SU-DHL-6 (cell line): ENCODE measurements around the gene RAB17.

Experiments
- H2AFZ ChIP-seq: fragments of 200-600 bp; sonication (generic); 2 replicates; pipeline ENCODE4 v1.6.1; 2014; ENCODE audit warnings: low read depth, mild to moderate bottlenecking, moderate library complexity, mixed read lengths, antibody characterized with exemption, low read length; ENCODE audit not compliant: severe bottlenecking
- H3F3A ChIP-seq: fragments of 200-600 bp; shearing (Covaris generic); 2 replicates; pipeline ENCODE4 v1.6.0; 2016; ENCODE audit warnings: antibody characterized with exemption, mild to moderate bottlenecking; ENCODE audit not compliant: insufficient read depth
- H3K27ac ChIP-seq: fragments of 200-600 bp; sonication (generic); 2 replicates; pipeline ENCODE4 v1.5.1; 2016; ENCODE audit warnings: low read depth, mild to moderate bottlenecking, low read length, moderate library complexity, mixed read lengths
- H3K27me3 ChIP-seq: fragments of 200-600 bp; sonication (generic), shearing (Covaris generic); 2 replicates; pipeline ENCODE4 v1.6.0; 2014; ENCODE audit warnings: mild to moderate bottlenecking, low read length
- H3K36me3 ChIP-seq: fragments of 200-600 bp; sonication (generic); 2 replicates; pipeline ENCODE4 v1.6.1; 2014; ENCODE audit warnings: mild to moderate bottlenecking, low read length, mixed read lengths
- H3K4me2 ChIP-seq: fragments of 300-600, 200-600 bp; shearing (Covaris generic), sonication (generic); 2 replicates; pipeline ENCODE4 v1.6.0; 2014; ENCODE audit warnings: low read length, low read depth, mild to moderate bottlenecking; ENCODE audit not compliant: poor library complexity, severe bottlenecking
- H3K4me3 ChIP-seq: fragments of 200-600 bp; sonication (generic); 2 replicates; pipeline ENCODE4 v1.5.1; 2014; ENCODE audit warnings: antibody characterized with exemption, low read length, mild to moderate bottlenecking, mixed read lengths; ENCODE audit not compliant: insufficient read depth, poor library complexity, severe bottlenecking
- H3K79me2 ChIP-seq: fragments of 200-600 bp; sonication (generic); 2 replicates; pipeline ENCODE4 v1.6.1; 2014; ENCODE audit warnings: mild to moderate bottlenecking, low read length, moderate library complexity; ENCODE audit not compliant: insufficient read depth
- H3K9ac ChIP-seq: fragments of 200-600 bp; sonication (generic); 2 replicates; pipeline ENCODE4 v1.7.0; 2014; ENCODE audit warnings: mild to moderate bottlenecking, low read length
- H3K9me2 ChIP-seq: fragments of 200-600 bp; sonication (generic); replicated peaks from 2 replicates; pipeline ENCODE4 v1.6.1; 2014; ENCODE audit warnings: low read length; ENCODE audit not compliant: insufficient read depth
- H3K9me3 ChIP-seq: fragments of 200-600 bp; sonication (generic); 2 replicates; pipeline ENCODE4 v1.6.1; 2014; ENCODE audit warnings: low read length, mixed read lengths; ENCODE audit not compliant: insufficient read depth
- H4K20me1 ChIP-seq: fragments of 200-600 bp; sonication (generic); 2 replicates; pipeline ENCODE4 v1.6.1; 2014; ENCODE audit warnings: low read depth, mild to moderate bottlenecking, antibody characterized with exemption, low read length, moderate library complexity, mixed read lengths
- EZH2phosphoT487 ChIP-seq: fragments of 200-600 bp; sonication (generic), shearing (Covaris generic); conservative IDR thresholded peaks from 2 replicates; pipeline ENCODE4 v1.6.1; 2018; ENCODE audit warnings: mild to moderate bottlenecking, antibody characterized with exemption, low read length, moderate library complexity, mixed read lengths
- TF ChIP-seq, protein P1 (sequence below): fragments of 200-600 bp; sonication (generic); IDR thresholded peaks from one replicate; pipeline ENCODE4 v1.5.1; 2017; ENCODE audit warnings: antibody characterized with exemption, mild to moderate bottlenecking, low read length, moderate library complexity; ENCODE audit not compliant: insufficient read depth, poor library complexity, severe bottlenecking

RAB17 gene

DNA sequence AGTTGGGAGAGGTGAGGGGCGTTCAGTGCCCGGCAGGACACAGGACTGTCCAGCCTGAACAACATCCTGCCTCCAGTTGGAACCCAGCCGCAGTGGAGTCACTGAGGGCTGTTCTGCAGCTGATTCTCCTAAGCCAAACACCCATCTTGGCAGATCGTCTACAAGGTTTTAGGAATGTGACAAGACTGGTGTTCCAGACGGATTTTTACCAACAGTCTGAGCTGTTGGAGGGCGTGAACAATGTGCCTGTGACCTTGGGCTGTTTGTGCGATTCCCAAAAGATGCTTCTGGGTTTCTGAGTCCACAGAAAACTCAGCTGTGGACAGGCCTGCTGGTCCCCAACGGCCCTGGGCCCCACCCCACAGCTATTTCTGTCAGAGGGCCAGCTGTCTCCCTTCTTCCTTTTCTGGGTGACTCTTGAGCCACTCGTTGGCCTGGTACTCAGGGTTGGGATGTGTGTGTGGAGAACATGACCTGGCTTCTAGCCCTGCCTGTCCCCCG, 42.6 kb upstream of the RAB17 start:
- Histone ChIP-seq H3K79me2 (no peaks in the 10 kb centered on the region), H2AFZ (no peak overlapping the region), H3K27ac (no peak overlapping the region), H3K4me2 (no peak overlapping the region), H3K27me3 (peaks cover 3% of the 10 kb centered on the region; the same call in 1 of the 2 replicates), H3K9me2 (no peaks in the 10 kb centered on the region), H3F3A (no peaks in the 10 kb centered on the region), H3K9me3 (no peaks in the 10 kb centered on the region), H3K36me3 (no peaks in the 10 kb centered on the region), H3K4me3 (no peak overlapping the region), H3K9ac (no peak overlapping the region), H4K20me1 (no peaks in the 10 kb centered on the region)
- no peak for TF ChIP-seq EZH2phosphoT487
- TF ChIP-seq, protein P1, sequence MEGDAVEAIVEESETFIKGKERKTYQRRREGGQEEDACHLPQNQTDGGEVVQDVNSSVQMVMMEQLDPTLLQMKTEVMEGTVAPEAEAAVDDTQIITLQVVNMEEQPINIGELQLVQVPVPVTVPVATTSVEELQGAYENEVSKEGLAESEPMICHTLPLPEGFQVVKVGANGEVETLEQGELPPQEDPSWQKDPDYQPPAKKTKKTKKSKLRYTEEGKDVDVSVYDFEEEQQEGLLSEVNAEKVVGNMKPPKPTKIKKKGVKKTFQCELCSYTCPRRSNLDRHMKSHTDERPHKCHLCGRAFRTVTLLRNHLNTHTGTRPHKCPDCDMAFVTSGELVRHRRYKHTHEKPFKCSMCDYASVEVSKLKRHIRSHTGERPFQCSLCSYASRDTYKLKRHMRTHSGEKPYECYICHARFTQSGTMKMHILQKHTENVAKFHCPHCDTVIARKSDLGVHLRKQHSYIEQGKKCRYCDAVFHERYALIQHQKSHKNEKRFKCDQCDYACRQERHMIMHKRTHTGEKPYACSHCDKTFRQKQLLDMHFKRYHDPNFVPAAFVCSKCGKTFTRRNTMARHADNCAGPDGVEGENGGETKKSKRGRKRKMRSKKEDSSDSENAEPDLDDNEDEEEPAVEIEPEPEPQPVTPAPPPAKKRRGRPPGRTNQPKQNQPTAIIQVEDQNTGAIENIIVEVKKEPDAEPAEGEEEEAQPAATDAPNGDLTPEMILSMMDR: no peak

DNA sequence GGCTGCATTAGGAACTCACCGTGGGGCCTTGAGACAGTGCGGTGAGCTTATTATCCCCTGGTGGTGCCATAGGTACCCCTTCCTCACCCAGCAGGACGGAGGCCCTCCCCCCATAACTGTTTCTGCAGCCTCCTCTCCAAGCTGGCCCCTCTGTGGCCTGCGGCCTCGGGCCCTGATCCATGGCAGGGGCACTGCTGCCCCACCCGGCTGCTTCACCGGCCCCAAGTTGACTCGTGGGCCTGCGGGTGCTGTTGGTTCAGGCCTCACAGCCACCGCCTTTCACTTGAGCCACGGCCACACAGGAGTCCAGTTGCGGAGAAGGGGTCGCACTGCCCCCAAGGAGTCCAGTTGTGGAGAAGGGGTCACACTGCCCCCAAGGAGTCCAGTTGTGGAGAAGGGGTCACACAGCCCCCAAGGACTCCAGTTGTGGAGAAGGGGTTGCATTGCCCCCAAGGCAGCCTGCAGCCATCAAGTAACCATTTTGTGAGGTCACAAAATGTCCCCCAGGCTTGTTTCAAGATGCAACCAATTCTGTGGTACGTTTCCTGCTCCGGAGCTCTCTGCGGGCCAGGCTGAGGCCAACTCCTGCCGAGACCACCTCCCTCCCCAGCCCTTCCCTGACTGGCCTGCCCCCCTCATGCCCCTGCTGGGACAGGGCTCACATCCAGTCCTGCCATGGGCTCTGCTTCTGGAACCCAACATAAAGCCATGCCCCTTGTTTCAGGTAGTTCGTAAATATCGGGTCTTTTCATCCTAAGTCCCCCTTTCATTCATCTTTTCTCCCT, 41.5 kb upstream of the RAB17 start:
- no peaks in the 10 kb centered on the region for H3K9me3 ChIP-seq
- TF ChIP-seq, protein P1: no peak
- TF ChIP-seq EZH2phosphoT487: no peak
- no peaks in the 10 kb centered on the region for H3K36me3 ChIP-seq
- H3K4me2 ChIP-seq: no peak overlapping the region
- no peaks in the 10 kb centered on the region for H4K20me1 ChIP-seq
- peaks cover 3% of the 10 kb centered on the region; the same call in 1 of the 2 replicates for H3K27me3 ChIP-seq
- H3K4me3 ChIP-seq: no peak overlapping the region
- H2AFZ ChIP-seq: no peak overlapping the region
- H3K27ac ChIP-seq: no peak overlapping the region
- no peaks in the 10 kb centered on the region for H3F3A ChIP-seq
- H3K9ac ChIP-seq: no peak overlapping the region
- no peaks in the 10 kb centered on the region for H3K9me2 ChIP-seq
- H3K79me2 ChIP-seq: no peaks in the 10 kb centered on the region

DNA sequence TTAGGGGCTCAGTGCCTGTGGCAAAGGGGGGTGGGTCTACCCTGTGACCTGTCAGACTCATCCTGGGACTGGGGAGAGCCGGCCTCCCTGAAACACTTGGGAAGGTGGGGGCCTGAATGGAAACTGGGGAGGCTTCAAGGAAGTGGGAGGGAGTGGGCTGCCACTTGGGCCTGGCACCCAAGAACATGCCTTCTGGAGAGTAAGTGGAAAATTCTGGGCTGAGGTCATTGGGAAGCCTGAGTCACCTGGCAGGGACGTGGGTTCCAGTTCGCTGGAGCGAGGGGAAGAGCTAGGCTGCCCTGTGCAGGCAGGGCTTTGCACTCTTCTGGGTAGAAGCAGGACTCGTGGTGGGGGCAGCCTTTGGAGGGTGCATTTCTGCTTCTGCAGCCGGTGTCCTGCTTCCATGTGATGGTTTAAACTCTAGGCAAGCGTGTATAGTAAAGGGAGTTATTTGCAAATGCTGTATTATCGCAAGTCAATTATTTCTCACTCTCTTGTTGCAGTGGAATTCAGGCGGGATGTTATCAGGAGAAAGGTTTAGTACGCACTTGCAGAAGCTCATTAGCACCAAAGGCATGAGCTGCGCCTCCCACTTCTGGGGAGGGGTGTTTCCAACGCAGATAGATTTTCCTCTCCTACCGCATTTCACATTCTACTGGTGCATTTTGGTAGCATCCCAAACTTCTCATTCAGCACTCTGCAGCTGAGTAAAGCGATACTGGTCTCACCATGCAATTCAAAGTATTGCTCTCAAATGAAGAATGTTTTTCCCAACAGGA, 40.7 kb upstream of the RAB17 start:
- Histone ChIP-seq H3K27me3 (no peaks in the 10 kb centered on the region), H4K20me1 (no peaks in the 10 kb centered on the region), H3F3A (no peaks in the 10 kb centered on the region), H3K79me2 (no peaks in the 10 kb centered on the region), H2AFZ (no peak overlapping the region), H3K9me3 (no peaks in the 10 kb centered on the region), H3K4me2 (no peak overlapping the region), H3K9ac (no peak overlapping the region), H3K36me3 (no peaks in the 10 kb centered on the region), H3K27ac (no peak overlapping the region), H3K9me2 (no peaks in the 10 kb centered on the region), H3K4me3 (no peak overlapping the region)
- no peak for TF ChIP-seq EZH2phosphoT487
- TF ChIP-seq, protein P1: no peak
